Loucy (cell line): ENCODE measurements around the gene VARS1.
"Not testable (repeated sequence)": the region's sequence is repeated elsewhere in the genome, so short reads cannot be mapped to it uniquely, and the experiment has no call there.

Experiments used
- EZH2phosphoT487 ChIP-seq: fragments of 200-600 bp; IDR thresholded peaks from 2 replicates; pipeline ENCODE4 v1.6.1; 2018; ENCODE audit warnings: antibody characterized with exemption, mild to moderate bottlenecking, moderate library complexity, borderline replicate concordance
- TF ChIP-seq, protein P1 (sequence below): fragments of 200-600 bp; sonication (generic); conservative IDR thresholded peaks from 2 replicates; pipeline ENCODE4 v1.5.1; 2014; ENCODE audit warnings: mild to moderate bottlenecking, antibody characterized with exemption, low read length

DNA sequence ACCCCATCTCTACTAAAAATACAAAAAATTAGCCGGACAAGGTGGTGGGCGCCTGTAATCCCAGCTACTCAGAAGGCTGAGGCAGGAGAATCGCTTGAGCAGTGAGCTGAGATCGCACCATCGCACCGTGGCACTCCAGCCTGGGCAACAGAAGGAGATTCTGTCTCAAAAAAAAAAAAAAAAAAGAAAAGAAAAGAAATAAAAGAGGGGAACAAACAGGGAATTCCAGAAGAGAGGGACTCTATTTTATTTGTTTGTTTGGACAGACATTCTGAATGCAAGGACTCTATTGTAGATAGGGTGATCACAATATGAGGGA, 1.7 kb downstream of the VARS1 start:
- TF ChIP-seq, protein P1, sequence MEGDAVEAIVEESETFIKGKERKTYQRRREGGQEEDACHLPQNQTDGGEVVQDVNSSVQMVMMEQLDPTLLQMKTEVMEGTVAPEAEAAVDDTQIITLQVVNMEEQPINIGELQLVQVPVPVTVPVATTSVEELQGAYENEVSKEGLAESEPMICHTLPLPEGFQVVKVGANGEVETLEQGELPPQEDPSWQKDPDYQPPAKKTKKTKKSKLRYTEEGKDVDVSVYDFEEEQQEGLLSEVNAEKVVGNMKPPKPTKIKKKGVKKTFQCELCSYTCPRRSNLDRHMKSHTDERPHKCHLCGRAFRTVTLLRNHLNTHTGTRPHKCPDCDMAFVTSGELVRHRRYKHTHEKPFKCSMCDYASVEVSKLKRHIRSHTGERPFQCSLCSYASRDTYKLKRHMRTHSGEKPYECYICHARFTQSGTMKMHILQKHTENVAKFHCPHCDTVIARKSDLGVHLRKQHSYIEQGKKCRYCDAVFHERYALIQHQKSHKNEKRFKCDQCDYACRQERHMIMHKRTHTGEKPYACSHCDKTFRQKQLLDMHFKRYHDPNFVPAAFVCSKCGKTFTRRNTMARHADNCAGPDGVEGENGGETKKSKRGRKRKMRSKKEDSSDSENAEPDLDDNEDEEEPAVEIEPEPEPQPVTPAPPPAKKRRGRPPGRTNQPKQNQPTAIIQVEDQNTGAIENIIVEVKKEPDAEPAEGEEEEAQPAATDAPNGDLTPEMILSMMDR, result not testable (repeated sequence)
- not testable (repeated sequence) for TF ChIP-seq EZH2phosphoT487
